AG04450 (cell line): ENCODE data around the gene CAB39L. TPM values are rescaled to one million over a fixed set of nuclear protein-coding genes. Genes with fewer than 3 reads are reported as not detected.
A peak's percentile ranks its signal among the peaks of the same experiment; 100 is the strongest.

Experiments used
- CTCF ChIA-PET: fragments of 300-600, 350-600 bp; formaldehyde crosslinking; extraction: SDS; loops from one replicate; lab custom pipeline; 2022; ENCODE audit warnings: antibody characterized with exemption, inconsistent platforms; lab: Charles Lee
- POLR2A ChIA-PET: fragments of 350-600 bp; formaldehyde crosslinking; extraction: SDS; loops from one replicate; lab custom pipeline; 2021; ENCODE audit warnings: antibody characterized with exemption, inconsistent platforms; lab: Yijun Ruan, JAX
- DNase-seq: peaks from one replicate; pipeline ENCODE4 v3.0.0-alpha.2; 2011; ENCODE audit warnings: low read depth, low spot score
- H3K27ac ChIP-seq: one replicate; pipeline ENCODE4 v1.5.1; 2012; ENCODE audit warnings: low read depth, low read length, control low read depth
- H3K27me3 ChIP-seq: one replicate; pipeline ENCODE4 v1.6.0; 2012; ENCODE audit warnings: low read length; ENCODE audit not compliant: control insufficient read depth, insufficient read depth
- H3K4me3 ChIP-seq: 2 replicates; pipeline ENCODE4 v1.5.1; 2011; ENCODE audit warnings: mild to moderate bottlenecking, low read depth, low read length, control low read depth
- H3K9me3 ChIP-seq: 2 replicates; pipeline ENCODE4 v1.5.1; 2012; ENCODE audit warnings: low read length; ENCODE audit not compliant: control insufficient read depth, insufficient read depth
- polyA plus RNA-seq: library from polyadenylated mRNA; depleted of rRNA; stranded (reverse); fragments of >200 nt; gene quantifications from 2 replicates; pipeline ENCODE4 v1.2.3, GENCODE V29; 2011
- TF ChIP-seq, protein P1 (sequence below): IDR thresholded peaks from 2 replicates; pipeline ENCODE4 v1.5.1; 2011; ENCODE audit warnings: low read depth, low read length, control low read depth, inconsistent platforms

Gene CAB39L
- polyA plus RNA-seq, 1 experiment, result 26.3 TPM

DNA sequence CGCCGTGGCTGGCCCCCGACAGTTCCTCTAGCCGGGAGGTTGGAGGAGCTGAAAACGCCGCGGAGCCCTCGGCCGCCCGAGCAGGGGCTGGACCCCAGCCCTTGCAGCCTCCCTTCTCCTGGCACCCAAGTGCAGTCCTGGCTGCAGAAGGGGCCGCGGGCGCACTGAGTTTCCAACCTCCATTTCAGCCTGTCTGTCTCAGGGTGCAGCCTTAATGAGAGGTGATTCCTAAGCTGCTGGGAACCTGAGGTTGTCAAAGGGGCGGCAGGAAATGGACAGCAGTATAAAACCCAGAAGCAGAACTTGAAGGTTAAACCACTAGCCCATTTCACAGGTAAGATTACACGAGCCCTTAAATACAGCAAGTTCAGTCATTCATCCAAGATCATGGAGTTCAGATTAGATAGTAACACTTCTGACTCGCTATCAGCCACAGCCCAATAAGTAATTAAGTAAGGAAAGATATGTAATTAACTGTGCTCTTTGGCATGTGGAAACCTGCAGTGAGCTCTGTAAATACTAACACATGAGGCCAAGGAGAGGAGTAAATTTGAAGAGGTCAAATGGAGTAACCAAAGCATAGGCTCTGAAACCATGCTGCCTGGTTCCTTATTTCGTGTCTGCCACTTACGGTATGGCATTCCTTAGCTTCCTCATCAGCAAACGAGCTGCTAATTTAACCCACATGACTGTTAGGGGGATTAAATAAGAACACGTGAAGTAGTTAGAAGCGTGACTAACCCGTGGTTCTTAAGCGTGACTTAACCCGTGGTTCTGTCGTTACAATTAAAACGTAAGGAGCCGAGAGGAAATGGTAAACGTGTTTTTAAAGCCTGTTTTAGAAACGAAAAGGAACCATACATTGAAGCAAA, 896 bp upstream of the CAB39L start:
- Histone ChIP-seq H3K27me3 (no peaks in the 10 kb centered on the region), H3K9me3 (peaks cover 2% of the 10 kb centered on the region; the same call in 1 of the 2 replicates), H3K4me3 (peak overlapping the region; percentile 93), H3K27ac (peak overlapping the region; percentile 81)
- DNase-seq, result no peak
- ChIA-PET CTCF (interaction anchor here (0.6 to 1.4 kb wide), 6 partner anchors 10 to 205 kb away, joined by 3 to 4 read pairs (median 4); no protein-coding TSS in a partner anchor), POLR2A (interaction anchor here (0.6 to 2.3 kb wide), 4 partner anchors 9 to 205 kb away, joined by 3 to 34 read pairs (median 12); partner anchors contain the start of gene PHF11)
- TF ChIP-seq, protein P1, sequence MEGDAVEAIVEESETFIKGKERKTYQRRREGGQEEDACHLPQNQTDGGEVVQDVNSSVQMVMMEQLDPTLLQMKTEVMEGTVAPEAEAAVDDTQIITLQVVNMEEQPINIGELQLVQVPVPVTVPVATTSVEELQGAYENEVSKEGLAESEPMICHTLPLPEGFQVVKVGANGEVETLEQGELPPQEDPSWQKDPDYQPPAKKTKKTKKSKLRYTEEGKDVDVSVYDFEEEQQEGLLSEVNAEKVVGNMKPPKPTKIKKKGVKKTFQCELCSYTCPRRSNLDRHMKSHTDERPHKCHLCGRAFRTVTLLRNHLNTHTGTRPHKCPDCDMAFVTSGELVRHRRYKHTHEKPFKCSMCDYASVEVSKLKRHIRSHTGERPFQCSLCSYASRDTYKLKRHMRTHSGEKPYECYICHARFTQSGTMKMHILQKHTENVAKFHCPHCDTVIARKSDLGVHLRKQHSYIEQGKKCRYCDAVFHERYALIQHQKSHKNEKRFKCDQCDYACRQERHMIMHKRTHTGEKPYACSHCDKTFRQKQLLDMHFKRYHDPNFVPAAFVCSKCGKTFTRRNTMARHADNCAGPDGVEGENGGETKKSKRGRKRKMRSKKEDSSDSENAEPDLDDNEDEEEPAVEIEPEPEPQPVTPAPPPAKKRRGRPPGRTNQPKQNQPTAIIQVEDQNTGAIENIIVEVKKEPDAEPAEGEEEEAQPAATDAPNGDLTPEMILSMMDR, result no peak

GRCh38 chr13:49443357-49443703, 534 bp downstream of the CAB39L start:
- no peak for DNase-seq
- ChIA-PET CTCF (interaction anchor here (0.7 to 1.4 kb wide), 10 partner anchors 9 to 204 kb away, joined by 3 to 6 read pairs (median 4); no protein-coding TSS in a partner anchor), POLR2A (interaction anchor here (0.6 to 2.3 kb wide), 10 partner anchors 11 to 417 kb away, joined by 3 to 34 read pairs (median 4); partner anchors contain the start of genes CDADC1 and PHF11)
- Histone ChIP-seq H3K27ac (peak overlapping the region; percentile 97), H3K27me3 (no peaks in the 10 kb centered on the region), H3K9me3 (peaks cover 2% of the 10 kb centered on the region; the same call in 1 of the 2 replicates), H3K4me3 (peak overlapping the region; percentile 93)
- TF ChIP-seq, protein P1, result no peak

- H3K27me3 ChIP-seq, result no peaks in the 10 kb centered on the region
- ChIA-PET CTCF (no interaction called here), POLR2A (no interaction called here)
- TF ChIP-seq, protein P1, result no peak
- no peak overlapping the region for H3K4me3 ChIP-seq
- DNase-seq, result no peak
- H3K9me3 ChIP-seq, result peaks cover 2% of the 10 kb centered on the region; the same call in 1 of the 2 replicates
- no peak overlapping the region for H3K27ac ChIP-seq
Observed at GRCh38 chr13:49441846-49442245, 2.0 kb downstream of the CAB39L start.

DNA sequence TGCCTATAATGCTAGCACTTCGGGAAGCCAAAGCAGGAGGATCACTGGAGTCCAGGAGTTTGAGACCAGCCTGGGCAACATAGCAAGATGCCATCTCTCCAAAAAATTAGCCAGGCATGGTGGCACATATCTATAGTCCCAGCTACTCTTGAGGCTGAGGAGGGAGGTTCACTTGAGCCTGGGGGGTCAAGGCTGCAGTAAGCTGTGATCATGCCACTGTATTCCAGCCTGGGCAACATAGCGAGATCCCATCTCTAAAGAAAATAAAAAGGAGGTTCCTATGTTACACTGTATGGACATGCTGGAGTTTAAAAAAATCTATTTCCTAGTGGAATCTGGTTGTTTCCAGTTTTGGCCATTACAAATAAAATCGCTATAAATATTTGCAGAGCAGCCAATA, 2.6 kb downstream of the CAB39L start:
- POLR2A ChIA-PET, result interaction anchor here (0.7 kb wide), 1 partner anchor 20 kb away, joined by 3 read pairs; no protein-coding TSS in a partner anchor
- CTCF ChIA-PET, result no interaction called here
- peaks cover 2% of the 10 kb centered on the region; the same call in 1 of the 2 replicates for H3K9me3 ChIP-seq
- no peak for DNase-seq
- TF ChIP-seq, protein P1, result no peak
- H3K27ac ChIP-seq, result no peak overlapping the region
- H3K4me3 ChIP-seq, result no peak overlapping the region
- no peaks in the 10 kb centered on the region for H3K27me3 ChIP-seq

GRCh38 chr13:49439609-49440008, 4.3 kb downstream of the CAB39L start:
- H3K27me3 ChIP-seq, result no peaks in the 10 kb centered on the region
- H3K4me3 ChIP-seq, result no peak overlapping the region
- TF ChIP-seq, protein P1, result no peak
- no peak overlapping the region for H3K27ac ChIP-seq
- H3K9me3 ChIP-seq, result no peaks in the 10 kb centered on the region; the same call in 1 of the 2 replicates
- ChIA-PET CTCF (no interaction called here), POLR2A (no interaction called here)
- DNase-seq, result no peak
